Kidney capillary endothelial cell (primary cell): ENCODE data around the gene MDH2.
"Not testable (repeated sequence)": the region's sequence is repeated elsewhere in the genome, so short reads cannot be mapped to it uniquely, and the experiment has no call there.

ENCODE experiments used
- DNase-seq: peaks from one replicate; pipeline ENCODE4 v3.0.0-alpha.2; 2018; ENCODE audit warnings: low spot score

Gene MDH2

DNA sequence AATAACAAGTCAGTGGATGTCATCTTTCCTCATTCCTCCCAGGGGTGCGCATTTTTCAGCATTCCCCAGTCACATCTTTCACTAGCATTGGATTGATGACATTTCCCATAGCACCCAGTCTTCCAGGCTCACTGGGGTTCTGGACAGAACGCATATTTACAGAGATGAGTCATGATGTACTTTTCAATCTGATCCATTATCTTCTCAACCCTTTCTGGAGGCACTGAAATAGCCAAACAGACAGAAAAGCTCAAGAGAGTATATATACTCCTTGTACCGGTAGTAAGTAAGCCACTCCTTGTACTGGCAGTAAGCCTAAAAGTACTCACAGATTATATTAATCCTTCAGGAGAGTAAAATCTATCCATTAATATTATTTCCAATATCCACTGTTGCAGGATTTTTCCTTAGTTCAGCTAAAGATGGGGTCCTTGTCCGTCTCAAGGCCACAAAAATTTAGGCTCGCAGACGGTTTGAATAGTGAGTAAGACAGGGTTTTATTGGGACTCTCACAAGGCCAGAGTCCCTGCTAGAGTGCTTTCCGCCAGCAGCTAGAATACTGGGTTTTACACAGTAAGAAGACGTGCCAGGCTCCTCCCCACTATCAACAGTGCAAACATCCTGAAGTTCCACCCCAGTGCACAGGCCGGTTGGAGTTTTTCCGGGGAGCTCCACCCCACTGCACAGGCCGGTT is 60.8 kb downstream of the MDH2 start:
- no peak for DNase-seq

DNA sequence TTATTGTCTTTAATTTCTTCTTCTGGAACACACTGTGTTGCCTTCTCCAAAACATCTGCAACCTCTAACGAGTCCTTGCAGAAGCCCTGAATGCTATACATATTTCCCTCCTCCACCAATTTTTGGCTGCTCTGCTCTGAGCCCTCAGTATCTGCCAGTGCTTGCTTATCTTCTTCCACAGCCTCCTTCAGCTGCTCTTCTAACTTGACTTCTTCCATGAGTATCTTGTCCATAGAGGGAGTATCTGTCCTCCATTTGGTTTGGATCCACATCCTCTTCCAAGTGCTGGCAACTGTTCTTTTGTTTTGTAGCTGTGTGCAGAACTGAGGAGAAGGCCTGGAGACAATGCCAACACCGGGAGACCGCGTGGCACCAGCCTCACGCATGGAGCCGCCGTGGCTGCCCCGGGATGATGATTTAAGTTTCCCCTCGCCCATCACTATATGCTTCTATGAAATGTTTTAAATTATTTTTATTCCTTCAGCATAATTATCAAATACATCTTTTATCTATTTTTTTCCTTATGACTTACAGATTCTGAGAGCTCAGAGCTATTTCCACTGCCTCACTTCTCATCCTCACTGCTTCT is 65.2 kb downstream of the MDH2 start:
- DNase-seq: not testable (repeated sequence)

- not testable (repeated sequence) for DNase-seq
Observed at GRCh38 chr7:76114742-76115141, 66.8 kb downstream of the MDH2 start.
